ENCODE results near the gene PNRC1.
"Not testable (repeated sequence)": the region's sequence is repeated elsewhere in the genome, so short reads cannot be mapped to it uniquely, and the experiment has no call there.

PNRC1 gene

GRCh38 chr6:89111933-89112332, 31.4 kb downstream of the PNRC1 start:
- DNase-seq: no peak

- DNase-seq: no peak
These were observed 36.2 kb downstream of the PNRC1 start for GRCh38 chr6:89116702-89117101.

DNA sequence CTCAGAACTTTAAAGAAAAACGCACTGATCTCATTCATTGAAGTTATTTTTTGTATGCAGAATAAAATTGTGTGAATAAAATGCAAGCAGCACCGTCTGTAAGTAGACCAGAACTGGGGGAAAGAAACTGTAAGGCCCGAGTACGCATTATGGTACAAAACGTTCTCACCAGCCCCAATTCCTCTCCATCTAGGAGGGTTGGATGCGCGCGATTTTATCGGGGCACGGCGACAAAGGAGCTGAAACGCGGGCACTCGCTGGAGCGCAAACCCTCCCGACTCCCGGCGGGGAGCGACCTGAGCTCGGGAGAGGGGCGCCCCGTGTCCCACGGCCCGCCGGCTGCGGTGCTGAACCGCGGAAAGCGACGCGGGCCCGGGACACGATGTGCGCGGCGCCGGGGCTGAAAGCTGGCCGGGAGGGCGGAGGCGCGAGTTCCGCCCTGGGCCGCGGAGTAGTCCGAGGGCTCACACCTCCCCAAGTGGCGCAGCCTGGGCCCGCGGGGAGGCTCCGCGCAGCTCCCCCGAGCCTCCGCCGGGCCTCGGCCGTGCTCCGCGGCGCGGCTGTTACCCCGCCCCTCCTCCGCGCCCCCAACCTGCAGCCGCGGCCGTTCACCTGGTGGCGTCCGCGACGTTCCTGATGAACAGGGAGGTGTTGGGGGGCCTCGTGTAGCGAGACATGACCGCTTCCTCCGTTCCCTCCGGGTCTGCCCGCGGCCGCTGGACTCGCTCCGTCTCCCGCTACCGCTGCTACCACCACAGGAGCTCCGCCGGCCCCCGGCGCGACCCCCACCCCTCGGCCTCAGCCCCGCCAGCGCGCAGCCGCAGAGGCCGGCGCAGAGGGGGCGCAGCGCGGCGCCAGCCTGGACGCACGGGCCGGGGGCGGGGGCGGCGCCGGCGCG, 36.9 kb downstream of the PNRC1 start, which contains the start of gene SRSF12:
TSS of gene SRSF12 (minus strand) at position 861 of the 898 bp plus-strand sequence. CDS start at position 677, 184 bp downstream.
- peak; percentile 15 to 56 for DNase-seq

DNA sequence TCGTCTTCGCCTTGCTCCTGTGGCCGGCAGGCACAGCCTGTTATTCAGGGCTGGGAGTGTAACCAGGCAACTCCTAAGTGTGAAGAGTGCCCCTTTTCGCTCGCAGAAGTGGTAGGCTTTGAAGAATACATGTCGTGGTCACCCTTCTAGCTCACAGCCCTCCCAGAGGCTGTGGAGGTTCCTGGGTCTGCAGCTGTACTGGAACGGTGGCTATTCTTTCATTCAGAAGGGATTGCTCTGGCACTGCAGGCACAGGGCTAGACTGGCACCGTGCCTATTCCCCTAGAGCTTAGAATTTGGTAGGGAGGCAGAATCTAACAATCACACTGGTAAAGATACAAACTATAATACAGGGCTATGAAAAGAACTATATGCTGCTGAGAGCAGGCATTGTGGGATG, 38.4 kb downstream of the PNRC1 start:
- no peak for DNase-seq

DNA sequence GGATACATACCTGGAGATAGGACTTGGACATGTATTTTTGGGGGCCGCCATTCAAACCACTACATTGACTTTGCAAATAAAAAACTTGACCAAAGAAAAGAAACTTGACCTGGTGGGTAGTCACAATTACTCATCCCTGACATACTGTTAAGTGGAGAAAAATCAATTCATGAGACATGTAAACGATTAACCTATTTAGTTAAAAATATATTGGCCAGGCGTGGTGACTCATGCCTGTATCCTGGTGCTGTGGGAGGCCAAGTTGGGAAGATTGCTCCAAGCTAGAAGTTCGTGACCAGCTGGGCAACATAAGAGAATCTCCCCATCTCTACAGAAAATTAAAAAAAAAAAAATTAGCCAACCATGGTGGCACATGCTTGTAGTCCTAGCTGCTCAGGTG, 39.8 kb downstream of the PNRC1 start:
- no peak for DNase-seq

DNA sequence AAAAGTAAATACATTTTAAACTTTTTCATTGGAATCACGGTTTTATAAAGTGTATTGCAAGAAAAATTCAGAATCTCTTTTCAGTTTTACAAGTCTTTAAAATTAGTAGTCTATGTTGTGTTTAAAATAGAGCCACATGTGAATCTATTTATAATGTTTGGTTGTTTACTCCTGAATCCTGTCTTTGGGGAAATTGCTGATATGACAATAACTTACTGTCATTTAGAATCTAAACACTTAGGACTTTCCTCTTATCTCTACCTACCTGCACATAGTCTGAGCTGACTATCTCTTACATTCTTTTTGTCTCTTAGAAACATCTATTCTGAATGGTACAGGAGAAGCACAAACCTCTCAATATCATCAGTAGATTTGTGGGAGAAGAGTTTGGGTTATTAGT, 41.4 kb downstream of the PNRC1 start:
- no peak for DNase-seq

- DNase-seq: peak; percentile 21 to 57
These were observed 42.1 kb downstream of the PNRC1 start for GRCh38 chr6:89122625-89123024.

GRCh38 chr6:89128256-89128671, 47.7 kb downstream of the PNRC1 start:
- not testable (repeated sequence) for DNase-seq

DNA sequence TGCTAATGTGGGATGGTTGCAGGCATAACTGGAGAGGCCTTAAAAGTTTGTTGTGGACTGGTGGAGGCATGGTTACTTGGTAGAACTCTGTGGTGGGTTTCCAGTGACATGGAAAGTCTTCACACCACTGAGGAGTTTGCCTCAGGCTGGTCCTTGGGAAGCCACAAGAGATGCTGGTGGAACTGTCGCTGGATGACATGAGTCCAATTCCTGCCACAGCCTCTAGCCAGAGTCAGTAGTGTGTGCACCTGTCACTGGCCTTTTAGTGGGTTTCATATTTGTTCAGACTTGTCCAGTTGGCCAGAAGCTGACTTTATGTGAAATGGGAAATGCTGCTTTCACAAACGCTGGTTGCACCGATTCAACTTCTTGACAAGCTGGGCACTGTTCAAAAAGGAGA, 51.0 kb downstream of the PNRC1 start:
- no peak for DNase-seq

GRCh38 chr6:89132057-89132456, 51.5 kb downstream of the PNRC1 start:
- DNase-seq: no peak

GRCh38 chr6:89133981-89134380, 53.4 kb downstream of the PNRC1 start:
- DNase-seq: no peak

- no peak for DNase-seq
These were observed 54.2 kb downstream of the PNRC1 start for GRCh38 chr6:89134723-89135122.

Data from NCI-H524 (cell line).